ENCODE results near the gene KRT15.

DNA sequence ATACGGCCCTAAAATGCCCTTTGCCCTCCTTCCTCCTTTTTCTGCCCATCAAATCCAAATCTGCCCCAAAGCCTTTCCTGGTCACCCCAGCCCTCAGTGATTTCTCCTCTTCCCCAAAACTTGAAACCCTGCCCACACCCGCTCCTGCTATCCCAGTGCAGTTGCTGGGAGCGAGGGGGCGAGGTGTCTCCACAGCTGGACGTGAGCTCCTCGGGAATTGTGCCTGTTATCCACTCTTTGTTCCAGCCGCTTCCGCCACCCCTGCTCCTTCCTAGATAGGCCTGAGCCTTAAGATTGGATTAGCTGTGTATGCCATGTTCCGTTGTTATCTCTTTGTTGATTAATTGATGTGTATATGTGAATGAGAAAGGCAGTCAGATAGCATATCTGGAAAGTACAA, 35.2 kb downstream of the KRT15 start:
- TF ChIP-seq, protein P1, sequence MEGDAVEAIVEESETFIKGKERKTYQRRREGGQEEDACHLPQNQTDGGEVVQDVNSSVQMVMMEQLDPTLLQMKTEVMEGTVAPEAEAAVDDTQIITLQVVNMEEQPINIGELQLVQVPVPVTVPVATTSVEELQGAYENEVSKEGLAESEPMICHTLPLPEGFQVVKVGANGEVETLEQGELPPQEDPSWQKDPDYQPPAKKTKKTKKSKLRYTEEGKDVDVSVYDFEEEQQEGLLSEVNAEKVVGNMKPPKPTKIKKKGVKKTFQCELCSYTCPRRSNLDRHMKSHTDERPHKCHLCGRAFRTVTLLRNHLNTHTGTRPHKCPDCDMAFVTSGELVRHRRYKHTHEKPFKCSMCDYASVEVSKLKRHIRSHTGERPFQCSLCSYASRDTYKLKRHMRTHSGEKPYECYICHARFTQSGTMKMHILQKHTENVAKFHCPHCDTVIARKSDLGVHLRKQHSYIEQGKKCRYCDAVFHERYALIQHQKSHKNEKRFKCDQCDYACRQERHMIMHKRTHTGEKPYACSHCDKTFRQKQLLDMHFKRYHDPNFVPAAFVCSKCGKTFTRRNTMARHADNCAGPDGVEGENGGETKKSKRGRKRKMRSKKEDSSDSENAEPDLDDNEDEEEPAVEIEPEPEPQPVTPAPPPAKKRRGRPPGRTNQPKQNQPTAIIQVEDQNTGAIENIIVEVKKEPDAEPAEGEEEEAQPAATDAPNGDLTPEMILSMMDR (conservative IDR thresholded peaks at IDR 0.05; ENCODE audit: low read length) = no peak
- no peak for TF ChIP-seq EZH2phosphoT487 (IDR thresholded peaks at IDR 0.05; ENCODE audit: borderline replicate concordance, low read depth, low read length)

All from OCI-LY7 (cell line).